NAMALWA (cell line): Measurements from ENCODE around the gene IFI30.
"Not testable (repeated sequence)": the region's sequence is repeated elsewhere in the genome, so short reads cannot be mapped to it uniquely, and the experiment has no call there.

Experiments
- DNase-seq: peaks from one replicate; pipeline ENCODE4 v3.0.0-alpha.2; 2015; ENCODE audit warnings: low spot score

Gene IFI30

GRCh38 chr19:18152817-18153555 is 20.6 kb upstream of the IFI30 start, which contains the start of gene PIK3R2:
Gene PIK3R2, plus strand, starts transcription at chr19:18153163. Its CDS starts 2,717 bp downstream, at chr19:18155880.
- peak; percentile 99 for DNase-seq

- DNase-seq: no peak
Measured at GRCh38 chr19:18153556-18154134, 20.0 kb upstream of the IFI30 start.

GRCh38 chr19:18155095-18156087 is 18.2 kb upstream of the IFI30 start:
- no peak for DNase-seq

GRCh38 chr19:18156268-18156667 is 17.3 kb upstream of the IFI30 start:
- no peak for DNase-seq

- no peak for DNase-seq
Measured at GRCh38 chr19:18156841-18157464, 16.7 kb upstream of the IFI30 start.

- DNase-seq: no peak
Measured at GRCh38 chr19:18157465-18158063, 16.0 kb upstream of the IFI30 start.

- DNase-seq: no peak
Measured at GRCh38 chr19:18158467-18158866, 15.1 kb upstream of the IFI30 start.

GRCh38 chr19:18159059-18159616 is 14.5 kb upstream of the IFI30 start:
- not testable (repeated sequence) for DNase-seq

- no peak for DNase-seq
Measured at GRCh38 chr19:18159810-18160209, 13.8 kb upstream of the IFI30 start.

GRCh38 chr19:18160493-18160970 is 13.1 kb upstream of the IFI30 start:
- DNase-seq: no peak

- DNase-seq: peak; percentile 85
Measured at GRCh38 chr19:18160971-18161635, 12.5 kb upstream of the IFI30 start.

GRCh38 chr19:18161636-18162002 is 12.0 kb upstream of the IFI30 start:
- DNase-seq: no peak

- DNase-seq: no peak
Measured at GRCh38 chr19:18164072-18164471, 9.5 kb upstream of the IFI30 start.

GRCh38 chr19:18165794-18166544 is 7.6 kb upstream of the IFI30 start:
- no peak for DNase-seq

GRCh38 chr19:18167011-18167410 is 6.6 kb upstream of the IFI30 start:
- DNase-seq: no peak

GRCh38 chr19:18167975-18168645 is 5.5 kb upstream of the IFI30 start:
- DNase-seq: peak; percentile 84

- DNase-seq: no peak
Measured at GRCh38 chr19:18168673-18169381, 4.8 kb upstream of the IFI30 start.

GRCh38 chr19:18170714-18171255 is 2.8 kb upstream of the IFI30 start:
- peak; percentile 87 for DNase-seq
